ENCODE results near the gene PET117.
"Not testable (repeated sequence)": the region's sequence is repeated elsewhere in the genome, so short reads cannot be mapped to it uniquely, and the experiment has no call there.

The PET117 gene

GRCh38 chr20:18137412-18138265 is at the start of gene PET117, which contains the start of gene KAT14:
Gene PET117 (plus strand): TSS chr20:18137863. CDS start chr20:18137956, 93 bp downstream.
Gene KAT14 (plus strand): TSS chr20:18137863. CDS start chr20:18142661, 4,798 bp downstream.
- TF ChIP-seq Cebpa-rat (IDR thresholded peaks at IDR 0.05) = no peak
- Histone ChIP-seq H4K20me1 (peaks cover 0 to 36% (median 4%) of the 10 kb centered on the region in 11 experiments; a peak in 6 of 22 replicates), H3K4me3 (peak within 1 kb of the TSS; percentile 81 to 98 (median 90)), H3K9me3 (replicated peaks in 1 of 11) (no peaks in the 10 kb centered on the region), H3K9ac (peak within 1 kb of the TSS; percentile 87 to 97 (median 91)), H3K27ac (peak within 1 kb of the TSS; percentile 82 to 95 (median 91)), H3K4me1 (peaks cover 21 to 30% (median 24%) of the 10 kb centered on the region in 10 experiments), H3K36me3 (peaks cover 8 to 24% (median 14%) of the 10 kb centered on the region in 11 experiments), H3K4me2 (peak within 1 kb of the TSS; percentile 88 to 97 (median 91)), H3K27me3 (no peaks in the 10 kb centered on the region)

- not testable (repeated sequence) for H3K4me1 ChIP-seq, H3K9ac ChIP-seq, H3K27me3 ChIP-seq, H3K27ac ChIP-seq, H3K36me3 ChIP-seq, H3K4me2 ChIP-seq, H4K20me1 ChIP-seq, H3K4me3 ChIP-seq
- H3K9me3 ChIP-seq (replicated peaks in 1 of 11) = peaks cover 0 to 23% (median 4%) of the 10 kb centered on the region in 11 experiments; a peak in 5 of 22 replicates
Observed at GRCh38 chr20:18088298-18088697, 49.4 kb upstream of the PET117 start.

- not testable (repeated sequence) for H3K9ac ChIP-seq, H3K4me2 ChIP-seq, H3K4me1 ChIP-seq, H3K27me3 ChIP-seq, H3K27ac ChIP-seq, H4K20me1 ChIP-seq, H3K36me3 ChIP-seq, H3K4me3 ChIP-seq
- H3K9me3 ChIP-seq (replicated peaks in 1 of 11) = peaks cover 0 to 18% (median under 1%) of the 10 kb centered on the region in 11 experiments; a peak in 5 of 22 replicates
Observed at GRCh38 chr20:18088841-18089240, 48.8 kb upstream of the PET117 start.

GRCh38 chr20:18090044-18090443 is 47.6 kb upstream of the PET117 start:
- no peak overlapping the region for H3K9ac ChIP-seq
- no peak overlapping the region for H3K27ac ChIP-seq
- H3K4me3 ChIP-seq = no peak overlapping the region
- H3K9me3 ChIP-seq (replicated peaks in 1 of 11) = peaks cover 0 to 13% (median 0%) of the 10 kb centered on the region in 11 experiments; a peak in 2 of 22 replicates
- H3K4me1 ChIP-seq = no peaks in the 10 kb centered on the region
- H3K4me2 ChIP-seq = no peak overlapping the region
- no peaks in the 10 kb centered on the region for H3K36me3 ChIP-seq
- no peaks in the 10 kb centered on the region for H4K20me1 ChIP-seq
- no peak for TF ChIP-seq Cebpa-rat (IDR thresholded peaks at IDR 0.05)
- H3K27me3 ChIP-seq = no peaks in the 10 kb centered on the region

GRCh38 chr20:18090477-18090876 is 47.2 kb upstream of the PET117 start:
- H3K9ac ChIP-seq = no peak overlapping the region
- no peaks in the 10 kb centered on the region for H3K36me3 ChIP-seq
- no peak overlapping the region for H3K4me2 ChIP-seq
- H3K9me3 ChIP-seq (replicated peaks in 1 of 11) = peaks cover 0 to 13% (median 0%) of the 10 kb centered on the region in 11 experiments; a peak in 1 of 22 replicates
- TF ChIP-seq Cebpa-rat (IDR thresholded peaks at IDR 0.05) = no peak
- H3K4me3 ChIP-seq = no peak overlapping the region
- no peaks in the 10 kb centered on the region for H3K27me3 ChIP-seq
- no peaks in the 10 kb centered on the region for H4K20me1 ChIP-seq
- no peak overlapping the region for H3K27ac ChIP-seq
- no peaks in the 10 kb centered on the region for H3K4me1 ChIP-seq

GRCh38 chr20:18091623-18092022 is 46.0 kb upstream of the PET117 start:
- no peak overlapping the region for H3K4me3 ChIP-seq
- no peaks in the 10 kb centered on the region for H4K20me1 ChIP-seq
- TF ChIP-seq Cebpa-rat (IDR thresholded peaks at IDR 0.05) = no peak
- no peaks in the 10 kb centered on the region for H3K36me3 ChIP-seq
- H3K9me3 ChIP-seq (replicated peaks in 1 of 11) = peaks cover 0 to 13% (median 0%) of the 10 kb centered on the region in 11 experiments; a peak in 1 of 22 replicates
- no peak overlapping the region for H3K9ac ChIP-seq
- H3K4me2 ChIP-seq = no peak overlapping the region
- no peak overlapping the region for H3K27ac ChIP-seq
- no peaks in the 10 kb centered on the region for H3K27me3 ChIP-seq
- H3K4me1 ChIP-seq = no peaks in the 10 kb centered on the region

GRCh38 chr20:18092890-18093289 is 44.8 kb upstream of the PET117 start:
- H4K20me1 ChIP-seq = no peaks in the 10 kb centered on the region
- H3K27ac ChIP-seq = no peak overlapping the region
- TF ChIP-seq Cebpa-rat (IDR thresholded peaks at IDR 0.05) = no peak
- no peak overlapping the region for H3K4me3 ChIP-seq
- no peak overlapping the region for H3K4me2 ChIP-seq
- H3K27me3 ChIP-seq = no peaks in the 10 kb centered on the region
- H3K9me3 ChIP-seq (replicated peaks in 1 of 11) = peaks cover 0 to 13% (median 0%) of the 10 kb centered on the region in 11 experiments; a peak in 1 of 22 replicates
- no peaks in the 10 kb centered on the region for H3K36me3 ChIP-seq
- H3K4me1 ChIP-seq = no peaks in the 10 kb centered on the region
- H3K9ac ChIP-seq = no peak overlapping the region

- no peaks in the 10 kb centered on the region for H3K4me1 ChIP-seq
- TF ChIP-seq Cebpa-rat (IDR thresholded peaks at IDR 0.05) = no peak
- no peak overlapping the region for H3K4me3 ChIP-seq
- no peaks in the 10 kb centered on the region for H3K36me3 ChIP-seq
- H3K27me3 ChIP-seq = no peaks in the 10 kb centered on the region
- no peak overlapping the region for H3K4me2 ChIP-seq
- H3K9ac ChIP-seq = no peak overlapping the region
- H4K20me1 ChIP-seq = no peaks in the 10 kb centered on the region
- no peak overlapping the region for H3K27ac ChIP-seq
- H3K9me3 ChIP-seq (replicated peaks in 1 of 11) = peaks cover 0 to 9% (median 0%) of the 10 kb centered on the region in 11 experiments; a peak in 1 of 22 replicates
Observed at GRCh38 chr20:18093388-18093787, 44.3 kb upstream of the PET117 start.

- H3K4me3 ChIP-seq = no peak overlapping the region
- 0 out of 22 replicates have a peak, but pooled peaks cover 0 to 1% (median 0%) of the 10 kb centered on the region in 11 experiments for H3K9me3 ChIP-seq (replicated peaks in 1 of 11)
- no peak overlapping the region for H3K27ac ChIP-seq
- no peaks in the 10 kb centered on the region for H3K36me3 ChIP-seq
- TF ChIP-seq Cebpa-rat (IDR thresholded peaks at IDR 0.05) = no peak
- no peak overlapping the region for H3K4me2 ChIP-seq
- H4K20me1 ChIP-seq = no peaks in the 10 kb centered on the region
- H3K9ac ChIP-seq = no peak overlapping the region
- H3K27me3 ChIP-seq = no peaks in the 10 kb centered on the region
- H3K4me1 ChIP-seq = no peaks in the 10 kb centered on the region
Observed at GRCh38 chr20:18094191-18094590, 43.5 kb upstream of the PET117 start.

GRCh38 chr20:18100569-18100968 is 37.1 kb upstream of the PET117 start:
- H3K4me2 ChIP-seq; H3K27me3 ChIP-seq; H4K20me1 ChIP-seq; H3K4me3 ChIP-seq; H3K27ac ChIP-seq; H3K9ac ChIP-seq; H3K4me1 ChIP-seq; H3K36me3 ChIP-seq; H3K9me3 ChIP-seq (replicated peaks in 1 of 11): not testable (repeated sequence)
